ENCODE data around the gene RPL7A.

Gene RPL7A

DNA sequence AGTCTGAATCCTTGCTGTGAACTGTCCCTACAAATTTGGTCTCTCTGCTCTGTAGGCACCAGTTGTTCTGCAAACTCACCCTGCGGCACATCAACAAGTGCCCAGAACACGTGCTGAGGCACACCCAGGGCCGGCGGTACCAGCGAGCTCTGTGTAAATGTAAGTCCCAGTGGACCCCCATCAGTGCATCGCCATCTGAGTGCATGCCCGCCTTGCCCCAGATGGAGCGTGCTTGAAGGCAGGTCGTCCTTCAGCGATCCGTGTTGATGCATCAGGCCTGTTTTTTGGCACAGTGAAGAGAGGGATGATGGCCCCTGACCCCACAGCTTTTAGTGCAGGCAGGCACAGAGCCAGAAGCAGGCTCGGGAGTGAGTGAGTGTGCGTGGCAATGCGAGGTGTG, 9.6 kb downstream of the RPL7A start:
- POLR2A ChIA-PET (ENCODE audit: low non-redundant PET): interaction anchor here (1.3 kb wide), 1 partner anchor 10 kb away, joined by 9 read pairs; the partner anchor contains the start of genes MED22 and RPL7A
- H3K27ac ChIP-seq: peak overlapping the region; percentile 75
- DNase-seq (ENCODE audit: low spot score): no peak
- CTCF ChIA-PET: interaction anchor here (0.6 to 1.8 kb wide), 3 partner anchors 11 to 255 kb away, joined by 4 to 11 read pairs (median 4); no protein-coding TSS in a partner anchor
- TF ChIP-seq, protein P1, sequence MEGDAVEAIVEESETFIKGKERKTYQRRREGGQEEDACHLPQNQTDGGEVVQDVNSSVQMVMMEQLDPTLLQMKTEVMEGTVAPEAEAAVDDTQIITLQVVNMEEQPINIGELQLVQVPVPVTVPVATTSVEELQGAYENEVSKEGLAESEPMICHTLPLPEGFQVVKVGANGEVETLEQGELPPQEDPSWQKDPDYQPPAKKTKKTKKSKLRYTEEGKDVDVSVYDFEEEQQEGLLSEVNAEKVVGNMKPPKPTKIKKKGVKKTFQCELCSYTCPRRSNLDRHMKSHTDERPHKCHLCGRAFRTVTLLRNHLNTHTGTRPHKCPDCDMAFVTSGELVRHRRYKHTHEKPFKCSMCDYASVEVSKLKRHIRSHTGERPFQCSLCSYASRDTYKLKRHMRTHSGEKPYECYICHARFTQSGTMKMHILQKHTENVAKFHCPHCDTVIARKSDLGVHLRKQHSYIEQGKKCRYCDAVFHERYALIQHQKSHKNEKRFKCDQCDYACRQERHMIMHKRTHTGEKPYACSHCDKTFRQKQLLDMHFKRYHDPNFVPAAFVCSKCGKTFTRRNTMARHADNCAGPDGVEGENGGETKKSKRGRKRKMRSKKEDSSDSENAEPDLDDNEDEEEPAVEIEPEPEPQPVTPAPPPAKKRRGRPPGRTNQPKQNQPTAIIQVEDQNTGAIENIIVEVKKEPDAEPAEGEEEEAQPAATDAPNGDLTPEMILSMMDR (conservative IDR thresholded peaks at IDR 0.05; ENCODE audit: low read depth): no peak

DNA sequence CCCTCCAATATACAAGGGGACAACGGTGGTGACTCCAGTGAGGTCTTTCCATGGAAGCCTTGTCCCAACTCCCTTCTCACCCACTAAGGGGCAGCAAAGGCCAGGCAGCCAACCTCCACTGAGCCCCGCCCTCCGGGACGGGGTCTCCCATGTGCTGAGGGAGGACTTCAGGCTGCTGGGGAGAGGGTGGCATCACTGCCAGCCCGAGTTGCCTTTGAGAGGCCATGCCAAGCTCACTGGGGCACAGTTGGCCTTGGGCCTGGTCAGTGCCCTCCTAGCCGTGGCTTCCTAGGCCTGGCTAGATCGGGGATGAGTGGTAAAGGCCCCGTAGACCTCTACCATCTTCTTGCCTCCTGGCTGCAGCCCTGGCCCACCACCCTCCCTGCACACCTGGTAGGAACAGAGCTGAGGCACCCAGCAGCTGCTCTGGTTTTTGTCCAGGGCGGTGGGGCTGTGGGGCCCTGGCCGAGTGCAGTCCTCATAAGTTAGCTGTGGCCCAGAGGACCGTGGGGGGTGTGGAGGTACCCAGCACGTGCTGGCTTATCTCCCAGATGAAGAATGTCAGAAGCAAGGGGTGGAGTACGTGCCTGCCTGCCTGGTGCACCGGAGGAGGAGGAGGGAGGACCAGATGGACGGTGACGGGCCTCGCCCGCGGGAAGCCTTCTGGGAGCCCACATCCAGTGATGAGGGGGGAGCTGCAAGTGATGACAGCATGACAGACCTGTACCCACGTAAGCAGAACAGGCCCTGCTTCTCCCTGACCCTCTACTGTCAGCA, 11.6 kb downstream of the RPL7A start:
- CTCF ChIA-PET: interaction anchor here (0.7 to 1.5 kb wide), 5 partner anchors 18 to 127 kb away, joined by 4 to 9 read pairs (median 5); no protein-coding TSS in a partner anchor
- H3K27ac ChIP-seq: peak overlapping the region; percentile 75
- POLR2A ChIA-PET (ENCODE audit: low non-redundant PET): interaction anchor here (0.6 kb wide), 1 partner anchor 13 kb away, joined by 3 read pairs; no protein-coding TSS in a partner anchor
- TF ChIP-seq, protein P1 (conservative IDR thresholded peaks at IDR 0.05; ENCODE audit: low read depth): no peak; the same call in 1 of the 2 replicates
- no peak for DNase-seq (ENCODE audit: low spot score)

DNA sequence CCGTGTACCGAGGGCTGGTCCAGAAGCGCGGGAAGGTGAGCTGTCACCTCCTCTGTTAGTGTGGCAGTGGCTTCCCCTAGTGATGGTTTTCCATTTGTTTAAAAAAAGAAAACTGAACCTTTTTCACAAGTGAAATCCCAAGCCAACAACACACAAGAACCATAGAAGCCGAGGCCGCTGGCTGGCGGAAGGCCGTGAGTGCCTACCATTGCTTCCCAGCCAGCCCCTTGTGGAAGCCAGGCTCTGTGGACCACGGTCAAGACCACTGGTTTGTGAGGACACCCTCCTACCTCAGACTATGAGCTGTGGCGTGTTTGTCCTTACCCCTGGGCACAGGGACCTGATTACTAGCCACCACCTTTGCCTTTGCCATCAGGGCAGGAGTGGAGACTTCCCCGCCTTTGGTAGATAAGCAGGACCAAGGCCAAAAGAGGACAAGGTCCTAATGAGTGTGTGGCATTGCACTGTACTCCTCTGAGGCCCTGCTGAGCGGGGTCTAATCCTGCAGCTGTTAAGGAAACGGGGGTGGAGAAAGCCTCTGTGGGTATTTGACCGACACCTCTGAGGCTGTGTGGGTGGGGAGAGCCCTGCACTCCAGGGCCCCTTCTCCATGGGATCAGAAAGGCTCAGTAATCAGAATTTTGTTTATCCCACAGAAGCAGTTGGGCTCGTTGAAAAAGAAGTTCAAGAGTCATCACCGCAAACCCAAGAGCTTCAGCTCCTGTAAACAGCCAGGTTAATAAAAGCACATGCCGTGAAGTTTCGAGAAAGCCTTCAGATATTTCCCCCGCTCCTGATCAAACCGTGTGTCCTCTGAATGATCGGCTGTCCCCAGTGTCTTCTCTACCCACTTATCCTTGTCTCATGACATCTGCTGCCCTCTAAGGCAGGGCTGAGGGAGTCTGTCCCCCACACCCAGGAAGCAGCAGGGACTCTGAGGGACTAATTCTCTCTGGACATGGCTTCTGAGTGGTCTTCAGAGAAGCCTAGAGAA, 12.7 kb downstream of the RPL7A start:
- TF ChIP-seq, protein P1 (conservative IDR thresholded peaks at IDR 0.05; ENCODE audit: low read depth): no peak
- no peak for DNase-seq (ENCODE audit: low spot score)
- peak overlapping the region; percentile 75 for H3K27ac ChIP-seq
- ChIA-PET POLR2A (ENCODE audit: low non-redundant PET) (interaction anchor here (0.6 kb wide), 1 partner anchor 29 kb away, joined by 4 read pairs; no protein-coding TSS in a partner anchor), CTCF (interaction anchor here (0.6 to 1.3 kb wide), 4 partner anchors 14 to 44 kb away, joined by 3 to 5 read pairs (median 4); no protein-coding TSS in a partner anchor)

DNA sequence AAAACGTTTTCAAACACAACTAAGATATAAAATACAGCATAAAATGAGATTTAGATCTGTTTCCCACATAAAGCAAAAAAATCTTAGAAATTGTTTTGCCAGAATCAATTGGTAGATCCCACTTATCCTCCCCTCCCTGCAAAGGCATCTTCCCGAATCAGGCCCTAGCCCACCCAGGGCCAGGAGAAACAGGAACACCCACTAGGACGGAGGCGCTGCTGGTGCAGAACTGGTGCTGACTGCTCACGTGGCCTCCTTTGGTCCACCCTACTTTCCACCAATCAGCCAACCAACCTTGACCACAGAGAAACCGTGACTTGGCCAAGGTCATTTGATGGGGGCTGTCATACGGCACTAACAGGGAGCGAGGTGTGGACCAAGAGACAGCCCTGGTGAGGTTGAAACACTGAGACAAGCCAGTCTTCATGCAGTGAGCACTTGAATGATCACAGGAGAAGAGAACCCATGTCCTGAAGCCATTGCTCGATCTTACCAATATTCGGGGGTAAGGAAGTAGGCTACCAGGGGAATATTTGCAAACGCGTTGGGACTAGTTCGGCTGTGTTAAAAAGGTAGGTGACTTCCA, 13.6 kb downstream of the RPL7A start:
- TF ChIP-seq, protein P1 (conservative IDR thresholded peaks at IDR 0.05; ENCODE audit: low read depth): no peak
- ChIA-PET POLR2A (ENCODE audit: low non-redundant PET) (no interaction called here), CTCF (no interaction called here)
- peak overlapping the region; percentile 75 for H3K27ac ChIP-seq
- DNase-seq (ENCODE audit: low spot score): no peak

DNA sequence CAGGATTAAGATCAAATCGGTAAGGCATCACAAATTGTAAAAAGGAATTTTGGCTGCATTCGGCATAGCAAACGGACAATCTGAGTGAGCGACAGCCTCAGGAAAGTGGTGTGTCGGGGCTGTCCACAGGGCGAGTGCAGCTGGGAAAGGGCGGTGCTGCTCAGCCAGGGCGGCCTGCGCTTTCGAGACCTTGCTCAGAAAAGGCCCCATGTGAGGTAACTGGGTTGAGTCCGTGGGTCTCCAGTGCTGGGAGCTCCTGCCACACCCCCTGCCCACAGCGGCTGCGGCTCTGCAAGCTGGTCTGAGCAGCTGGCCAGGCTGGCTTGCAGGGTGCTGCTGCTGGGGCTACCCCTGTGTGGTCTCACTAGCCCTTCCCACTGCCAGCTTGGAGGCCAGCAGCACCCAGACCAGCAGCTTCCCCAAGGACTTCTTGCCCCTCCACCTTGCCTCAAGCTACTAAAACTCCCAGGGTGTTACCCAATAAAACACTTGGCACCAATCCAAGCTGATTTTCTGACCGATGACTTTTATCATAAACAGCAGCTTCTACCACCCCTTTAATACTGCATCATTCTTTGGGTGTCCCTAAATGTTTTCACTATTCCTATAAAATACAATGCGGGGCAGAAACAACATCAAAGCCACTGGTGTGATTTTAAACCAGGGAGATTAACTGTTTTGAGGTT, 14.5 kb downstream of the RPL7A start:
- ChIA-PET CTCF (interaction anchor here (0.5 to 1.2 kb wide), 2 partner anchors 16 to 75 kb away, joined by 3 read pairs; no protein-coding TSS in a partner anchor), POLR2A (ENCODE audit: low non-redundant PET) (no interaction called here)
- DNase-seq (ENCODE audit: low spot score): no peak
- H3K27ac ChIP-seq: peak overlapping the region; percentile 75
- TF ChIP-seq, protein P1 (conservative IDR thresholded peaks at IDR 0.05; ENCODE audit: low read depth): no peak
